LNCAP (cell line): Measurements from ENCODE around the gene PABPN1L.

Experiments used
- CTCF ChIP-seq: fragments of 450-650 bp; IDR thresholded peaks from 2 replicates; pipeline ENCODE4 v1.5.1; 2017; ENCODE audit warnings: mild to moderate bottlenecking

PABPN1L gene

GRCh38 chr16:88838566-88838965 lies 27.9 kb downstream of the PABPN1L start:
- TF ChIP-seq CTCF, result no peak

GRCh38 chr16:88837806-88838205 lies 28.7 kb downstream of the PABPN1L start:
- no peak for TF ChIP-seq CTCF

- no peak for TF ChIP-seq CTCF
Measured at GRCh38 chr16:88836791-88837190, 29.7 kb downstream of the PABPN1L start.

DNA sequence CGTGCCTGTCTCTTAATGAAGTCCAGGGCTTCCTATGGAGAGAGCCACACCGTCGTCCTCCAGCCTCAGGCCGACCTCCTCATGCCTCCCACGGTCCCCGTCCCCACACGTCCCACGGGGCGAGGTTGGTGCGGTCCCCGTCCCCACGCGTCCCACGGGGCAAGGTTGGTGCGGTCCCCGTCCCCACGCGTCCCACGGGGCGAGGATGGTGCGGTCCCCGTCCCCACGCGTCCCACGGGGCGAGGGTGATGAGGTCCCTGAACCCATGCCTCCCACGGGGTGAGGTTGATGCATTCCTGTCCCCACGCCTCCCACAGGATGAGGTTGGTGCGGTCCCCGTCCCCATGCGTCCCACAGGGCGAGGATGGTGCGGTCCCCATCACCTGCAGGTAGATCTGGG lies 30.6 kb downstream of the PABPN1L start:
- no peak for TF ChIP-seq CTCF

- no peak for TF ChIP-seq CTCF
Measured at GRCh38 chr16:88835383-88835782, 31.1 kb downstream of the PABPN1L start.

DNA sequence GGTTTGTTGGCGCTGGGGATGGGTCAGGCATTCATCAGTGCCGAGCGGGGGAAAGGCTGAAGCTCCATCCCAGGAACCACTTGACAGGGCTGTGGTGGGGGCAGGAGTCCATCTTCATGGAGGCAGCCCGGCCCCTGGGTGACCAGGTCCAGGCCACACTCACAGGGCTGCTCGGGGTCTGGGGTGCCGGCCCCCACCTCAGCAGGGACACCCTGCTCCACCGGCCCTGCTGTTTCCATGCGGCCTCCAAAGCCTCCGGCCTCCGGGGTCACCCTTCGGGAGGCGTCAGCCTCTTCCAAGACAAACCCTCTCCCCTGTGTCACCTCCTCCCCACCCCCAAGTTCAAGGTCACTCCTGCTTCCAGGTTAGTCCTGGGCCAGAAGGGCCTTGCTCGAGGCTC lies 31.8 kb downstream of the PABPN1L start:
- TF ChIP-seq CTCF, result no peak

GRCh38 chr16:88833086-88833485 lies 33.4 kb downstream of the PABPN1L start:
- TF ChIP-seq CTCF, result no peak

DNA sequence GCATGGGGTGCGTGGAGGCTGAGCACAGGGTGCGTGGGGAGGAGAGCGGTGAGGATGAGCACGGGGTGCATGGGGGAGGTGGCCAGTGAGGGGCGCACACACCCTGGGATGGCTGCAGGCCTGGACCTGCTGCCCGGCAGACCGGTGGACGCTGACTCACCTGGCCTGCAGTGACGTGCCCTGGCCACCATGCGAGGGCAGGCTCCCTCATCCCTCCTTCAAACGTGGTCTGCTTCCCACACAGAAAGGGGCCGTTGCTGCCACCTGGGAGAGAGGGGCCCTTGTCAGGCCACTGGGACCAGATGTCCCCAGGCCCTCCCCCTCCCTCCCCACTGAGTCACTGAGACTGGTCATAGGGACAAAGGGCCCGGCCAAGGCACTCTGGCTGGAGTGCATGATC lies 34.6 kb downstream of the PABPN1L start:
- TF ChIP-seq CTCF, result no peak
